Heart left ventricle (tissue), 13 donors: Measurements from ENCODE around the gene KDM3A.

Source experiments
- CTCF ChIP-seq, 12 donors: fragments of 200-600 bp; sonication (generic) in 4 of 12; IDR thresholded peaks; one replicate each; pipeline versions ENCODE4 v1.5.0 to v1.8.0; 2018 to 2022; ENCODE audit warnings: antibody characterized with exemption in 12 of 12, mild to moderate bottlenecking in 5 of 12
- POLR2A ChIP-seq, 2 donors: fragments of 450-650 bp; IDR thresholded peaks; one replicate each; pipeline ENCODE4 v1.6.1; 2017; ENCODE audit warnings: antibody characterized with exemption in 2 of 2, mild to moderate bottlenecking in 2 of 2, moderate library complexity in 2 of 2
- donor health status: ischemic (EF 13 %, LVEDD 7.1; RV severe dilation, severe dysfunction).
- donor health status: DM: no; HTN: yes; CAD: no.
- donor health status: DM: no; HTN: no; CAD: no.
- donor health status: ischemic (EF 25% LVEDD 6.9; RV normal size, moderate dysfunction).
- donor health status: ischemic (EF 25% LVEDD 5.7; RV mildly dilated, moderate dysfunction).
- donor health status: ischemic (EF 35%, LVEDD 5.7; RV mildly dilated, moderate dysfunction).
- donor health status: nonischemic (EF 11% LVEDD 7.7; RV severe dilation, severe dysfunction).
- donor health status: DM: yes; HTN: yes; CAD: no.
- donor health status: PGD.
- donor health status: ischemic (EF 29% LVEDD 5.4; RV normal size, mild dysfunction).
- donor health status: nonischemic (EF 23%, LVEDD 6.1; RV moderate dilation, normal function).

GRCh38 chr2:86525421-86526340 lies 84.5 kb downstream of the KDM3A start:
- TF ChIP-seq CTCF (IDR thresholded peaks at IDR 0.05) (no peak), POLR2A (IDR thresholded peaks at IDR 0.05) (no peak)
